DMS53 (cell line): ENCODE data around the gene SIRT6.
"Not testable (repeated sequence)": the region's sequence is repeated elsewhere in the genome, so short reads cannot be mapped to it uniquely, and the experiment has no call there.

Experiments
- DNase-seq: peaks from one replicate; lab custom pipeline; 2025; lab: John Stamatoyannopoulos, UW

The SIRT6 gene

GRCh38 chr19:4199699-4200293, 17.4 kb upstream of the SIRT6 start:
- peak; percentile 61 for DNase-seq

GRCh38 chr19:4198467-4199126, 16.2 kb upstream of the SIRT6 start:
- no peak for DNase-seq

GRCh38 chr19:4197625-4198466, 15.5 kb upstream of the SIRT6 start:
- peak; percentile 70 for DNase-seq

GRCh38 chr19:4197228-4197624, 14.9 kb upstream of the SIRT6 start:
- DNase-seq, result no peak

GRCh38 chr19:4196587-4197148, 14.3 kb upstream of the SIRT6 start:
- no peak for DNase-seq

GRCh38 chr19:4196009-4196408, 13.6 kb upstream of the SIRT6 start:
- no peak for DNase-seq

GRCh38 chr19:4194353-4194752, 12.0 kb upstream of the SIRT6 start:
- DNase-seq, result no peak

- DNase-seq, result not testable (repeated sequence)
Observed at GRCh38 chr19:4192537-4192936, 10.2 kb upstream of the SIRT6 start.

- no peak for DNase-seq
Observed at GRCh38 chr19:4189641-4190040, 7.3 kb upstream of the SIRT6 start.

- no peak for DNase-seq
Observed at GRCh38 chr19:4187313-4188122, 5.2 kb upstream of the SIRT6 start.

GRCh38 chr19:4186087-4186993, 4.0 kb upstream of the SIRT6 start:
- DNase-seq, result peak; percentile 81

GRCh38 chr19:4185413-4186086, 3.2 kb upstream of the SIRT6 start:
- no peak for DNase-seq

- no peak for DNase-seq
Observed at GRCh38 chr19:4184718-4185352, 2.5 kb upstream of the SIRT6 start.

GRCh38 chr19:4183967-4184717, 1.8 kb upstream of the SIRT6 start:
- peak; percentile 52 for DNase-seq

GRCh38 chr19:4181053-4181508, 1.3 kb downstream of the SIRT6 start:
- no peak for DNase-seq

- DNase-seq, result no peak
Observed at GRCh38 chr19:4178990-4179389, 3.4 kb downstream of the SIRT6 start.

- DNase-seq, result no peak
Observed at GRCh38 chr19:4177146-4177545, 5.2 kb downstream of the SIRT6 start.

- no peak for DNase-seq
Observed at GRCh38 chr19:4175669-4175931, 6.8 kb downstream of the SIRT6 start.
